ENCODE results near the gene ARHGAP29.

- TF ChIP-seq CTCF (conservative IDR thresholded peaks at IDR 0.05 in 1 of 2, IDR thresholded peaks at IDR 0.05 in 1 of 2; ENCODE audit: low read depth in 1 of 2, low read length in 2 of 2) (no peak), EZH2 (IDR thresholded peaks at IDR 0.05; ENCODE audit: low read length, missing control alignments) (no peak)
Measured at GRCh38 chr1:94281361-94282142, 44.2 kb upstream of the ARHGAP29 start.

All from fibroblast of lung (primary cell).